Osteocyte (in vitro differentiated cells): ENCODE measurements around the gene RPA1. TPM values are rescaled to one million over a fixed set of nuclear protein-coding genes. Genes with fewer than 3 reads are reported as not detected.

Source experiments
- DNase-seq: peaks from one replicate; pipeline ENCODE4 v3.0.0; 2021; ENCODE audit warnings: mixed read lengths; ENCODE audit not compliant: unreplicated experiment; ENCODE audit errors: extremely low spot score
- H3K27ac Mint-ChIP-seq: one replicate; pipeline ENCODE4 v1.8.0; 2021; ENCODE audit warnings: mild to moderate bottlenecking, mixed read lengths; ENCODE audit not compliant: unreplicated experiment
- H3K27me3 Mint-ChIP-seq: one replicate; pipeline ENCODE4 v1.8.0; 2021; ENCODE audit warnings: mixed read lengths; ENCODE audit not compliant: unreplicated experiment
- H3K36me3 Mint-ChIP-seq: one replicate; pipeline ENCODE4 v1.8.0; 2021; ENCODE audit warnings: mixed read lengths; ENCODE audit not compliant: unreplicated experiment
- H3K4me1 Mint-ChIP-seq: one replicate; pipeline ENCODE4 v1.8.0; 2021; ENCODE audit warnings: mixed read lengths; ENCODE audit not compliant: unreplicated experiment
- H3K4me3 Mint-ChIP-seq: one replicate; pipeline ENCODE4 v1.8.0; 2021; ENCODE audit warnings: mild to moderate bottlenecking, moderate library complexity, mixed read lengths; ENCODE audit not compliant: unreplicated experiment
- H3K9me3 Mint-ChIP-seq: one replicate; pipeline ENCODE4 v1.8.0; 2021; ENCODE audit warnings: mixed read lengths; ENCODE audit not compliant: unreplicated experiment
- total RNA-seq: library from RNA; stranded (reverse); gene quantifications from 2 replicates; pipeline ENCODE4 v1.2.1, GENCODE V29; 2021
- TF ChIP-seq, protein P1 (sequence below): fragments of 200-600 bp; sonication (generic); IDR thresholded peaks from 2 replicates; pipeline ENCODE4 v1.5.0; 2021; ENCODE audit warnings: antibody characterized with exemption, mild to moderate bottlenecking, moderate library complexity

The RPA1 gene
- total RNA-seq, 1 donor from 2014 or later, result 75.3 TPM

DNA sequence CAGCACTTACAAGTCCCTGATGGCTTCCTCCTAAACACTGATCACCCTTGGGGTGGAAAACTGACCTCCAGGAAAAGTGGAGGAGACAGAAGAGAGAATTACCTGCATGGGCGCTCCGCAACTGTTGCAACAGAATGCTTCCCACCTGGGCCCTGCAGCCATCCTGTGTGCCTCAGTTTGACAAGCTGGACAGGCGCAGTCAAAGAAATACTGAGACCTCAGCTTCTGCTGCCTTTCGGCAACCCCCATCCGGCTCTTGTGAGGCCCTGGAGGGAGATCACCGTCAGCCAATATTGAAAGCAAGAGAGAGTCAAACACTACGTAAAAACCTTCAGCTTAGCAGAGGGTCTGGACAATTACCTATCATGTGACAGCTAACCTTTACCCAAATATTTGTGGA lies 43.1 kb upstream of the RPA1 start:
- peaks cover 30% of the 10 kb centered on the region for H3K36me3 Mint-ChIP-seq
- H3K4me3 Mint-ChIP-seq, result no peak overlapping the region
- no peaks in the 10 kb centered on the region for H3K27me3 Mint-ChIP-seq
- peaks cover 48% of the 10 kb centered on the region for H3K4me1 Mint-ChIP-seq
- no peak for DNase-seq
- H3K9me3 Mint-ChIP-seq, result no peaks in the 10 kb centered on the region
- TF ChIP-seq, protein P1, sequence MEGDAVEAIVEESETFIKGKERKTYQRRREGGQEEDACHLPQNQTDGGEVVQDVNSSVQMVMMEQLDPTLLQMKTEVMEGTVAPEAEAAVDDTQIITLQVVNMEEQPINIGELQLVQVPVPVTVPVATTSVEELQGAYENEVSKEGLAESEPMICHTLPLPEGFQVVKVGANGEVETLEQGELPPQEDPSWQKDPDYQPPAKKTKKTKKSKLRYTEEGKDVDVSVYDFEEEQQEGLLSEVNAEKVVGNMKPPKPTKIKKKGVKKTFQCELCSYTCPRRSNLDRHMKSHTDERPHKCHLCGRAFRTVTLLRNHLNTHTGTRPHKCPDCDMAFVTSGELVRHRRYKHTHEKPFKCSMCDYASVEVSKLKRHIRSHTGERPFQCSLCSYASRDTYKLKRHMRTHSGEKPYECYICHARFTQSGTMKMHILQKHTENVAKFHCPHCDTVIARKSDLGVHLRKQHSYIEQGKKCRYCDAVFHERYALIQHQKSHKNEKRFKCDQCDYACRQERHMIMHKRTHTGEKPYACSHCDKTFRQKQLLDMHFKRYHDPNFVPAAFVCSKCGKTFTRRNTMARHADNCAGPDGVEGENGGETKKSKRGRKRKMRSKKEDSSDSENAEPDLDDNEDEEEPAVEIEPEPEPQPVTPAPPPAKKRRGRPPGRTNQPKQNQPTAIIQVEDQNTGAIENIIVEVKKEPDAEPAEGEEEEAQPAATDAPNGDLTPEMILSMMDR, result no peak
- H3K27ac Mint-ChIP-seq, result peak overlapping the region; percentile 87

DNA sequence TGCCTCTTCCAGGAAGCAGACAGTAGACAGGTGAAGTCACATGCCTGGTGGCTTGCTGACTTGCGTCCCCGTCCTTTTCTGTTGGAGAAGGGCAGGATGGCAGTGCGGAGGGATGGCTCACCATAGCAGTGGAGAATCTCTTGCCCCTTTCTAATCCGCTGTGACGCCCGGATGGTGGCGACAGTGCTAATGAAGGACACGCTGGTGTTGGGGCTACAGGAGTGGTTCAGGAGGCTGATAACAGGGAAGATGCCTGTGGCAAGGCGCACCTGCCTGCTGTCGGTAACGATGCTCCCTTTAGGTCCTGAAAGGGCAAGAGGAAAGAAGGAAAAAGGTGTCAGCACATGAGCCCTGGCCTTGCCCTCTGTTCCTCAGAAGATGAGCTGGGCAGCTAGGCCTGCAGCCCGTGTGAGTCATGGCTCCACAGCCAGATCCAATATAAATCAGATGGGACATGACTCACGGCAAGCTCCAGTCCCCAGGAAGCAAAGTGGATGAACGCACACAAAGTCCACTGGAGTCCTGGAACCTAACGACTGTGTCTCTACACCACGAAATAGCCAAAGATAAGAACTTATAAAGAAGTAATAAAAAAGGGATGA lies 42.4 kb upstream of the RPA1 start:
- peaks cover 44% of the 10 kb centered on the region for H3K4me1 Mint-ChIP-seq
- peak overlapping the region; percentile 87 for H3K27ac Mint-ChIP-seq
- H3K9me3 Mint-ChIP-seq, result no peaks in the 10 kb centered on the region
- H3K36me3 Mint-ChIP-seq, result peaks cover 24% of the 10 kb centered on the region
- peak; percentile 86 for DNase-seq
- no peak overlapping the region for H3K4me3 Mint-ChIP-seq
- H3K27me3 Mint-ChIP-seq, result no peaks in the 10 kb centered on the region
- TF ChIP-seq, protein P1, result no peak

DNA sequence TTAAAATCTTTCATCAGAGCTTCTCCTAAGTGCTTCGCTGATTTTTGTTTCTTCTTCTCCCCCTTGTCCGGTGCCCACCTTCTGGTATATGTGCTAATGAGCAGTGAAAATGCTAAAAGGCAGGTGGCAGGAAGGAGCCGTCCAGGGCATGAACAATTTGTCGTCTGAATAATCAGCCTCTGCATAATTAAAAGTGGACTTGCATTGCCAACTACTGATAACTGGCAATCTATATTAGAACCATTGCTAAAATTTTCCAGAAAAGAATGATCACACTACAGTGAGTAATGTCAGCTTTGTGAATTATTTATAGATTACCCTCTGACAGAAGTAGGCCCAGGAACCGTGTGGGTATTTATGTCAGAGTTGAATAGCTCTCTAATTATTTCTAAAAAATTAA lies 39.9 kb upstream of the RPA1 start:
- no peaks in the 10 kb centered on the region for H3K27me3 Mint-ChIP-seq
- H3K27ac Mint-ChIP-seq, result no peak overlapping the region
- no peaks in the 10 kb centered on the region for H3K9me3 Mint-ChIP-seq
- TF ChIP-seq, protein P1, result no peak
- H3K4me3 Mint-ChIP-seq, result no peak overlapping the region
- peaks cover 11% of the 10 kb centered on the region for H3K36me3 Mint-ChIP-seq
- H3K4me1 Mint-ChIP-seq, result peaks cover 32% of the 10 kb centered on the region
- DNase-seq, result no peak

DNA sequence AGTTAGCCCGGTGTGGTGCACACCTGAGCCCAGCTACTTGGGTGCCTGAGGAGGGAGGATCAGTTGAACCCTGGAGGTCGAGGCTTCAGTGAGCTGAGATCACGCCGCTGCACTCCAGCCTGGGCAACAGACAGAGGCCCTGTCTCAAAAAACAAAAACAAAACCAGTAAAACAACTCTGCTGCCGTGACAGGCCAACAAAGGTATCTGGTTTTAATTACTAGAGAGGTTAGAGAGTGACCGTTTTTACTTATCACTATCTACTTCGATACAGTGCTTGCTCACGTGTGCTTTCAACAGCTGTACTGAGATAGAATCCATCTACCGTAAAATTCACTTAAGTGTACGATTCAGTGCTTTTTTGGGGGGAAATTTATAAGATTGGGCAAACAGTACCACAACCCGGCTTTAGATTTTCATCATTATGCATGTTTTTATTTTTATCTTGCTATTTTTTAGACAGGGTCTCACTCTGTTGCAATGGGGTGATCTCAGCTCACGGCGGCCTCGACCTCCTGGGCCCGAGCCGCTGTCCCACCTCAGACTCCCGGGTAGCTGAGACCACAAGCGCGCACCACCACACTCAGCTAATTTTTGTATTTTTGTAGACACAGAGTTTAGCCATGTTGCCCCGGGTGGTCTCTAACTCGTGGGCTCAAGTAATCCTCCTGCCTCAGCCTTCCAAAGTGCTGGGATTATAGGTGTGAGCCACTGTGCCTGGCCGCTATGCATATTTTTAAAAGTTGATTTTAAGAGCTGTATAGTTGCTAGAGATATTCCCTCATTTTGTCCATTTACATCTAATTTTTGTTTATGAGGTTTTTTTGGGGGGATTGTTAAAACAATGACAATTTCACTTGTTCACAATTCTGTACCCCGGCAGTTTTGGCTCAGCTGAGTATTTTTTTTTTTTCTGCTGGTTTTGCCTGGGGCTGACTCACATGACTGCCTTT lies 37.0 kb upstream of the RPA1 start:
- H3K36me3 Mint-ChIP-seq, result peaks cover 5% of the 10 kb centered on the region
- no peak for DNase-seq
- TF ChIP-seq, protein P1, result no peak
- no peak overlapping the region for H3K4me3 Mint-ChIP-seq
- no peak overlapping the region for H3K27ac Mint-ChIP-seq
- H3K9me3 Mint-ChIP-seq, result no peaks in the 10 kb centered on the region
- peaks cover 22% of the 10 kb centered on the region for H3K4me1 Mint-ChIP-seq
- H3K27me3 Mint-ChIP-seq, result no peaks in the 10 kb centered on the region

DNA sequence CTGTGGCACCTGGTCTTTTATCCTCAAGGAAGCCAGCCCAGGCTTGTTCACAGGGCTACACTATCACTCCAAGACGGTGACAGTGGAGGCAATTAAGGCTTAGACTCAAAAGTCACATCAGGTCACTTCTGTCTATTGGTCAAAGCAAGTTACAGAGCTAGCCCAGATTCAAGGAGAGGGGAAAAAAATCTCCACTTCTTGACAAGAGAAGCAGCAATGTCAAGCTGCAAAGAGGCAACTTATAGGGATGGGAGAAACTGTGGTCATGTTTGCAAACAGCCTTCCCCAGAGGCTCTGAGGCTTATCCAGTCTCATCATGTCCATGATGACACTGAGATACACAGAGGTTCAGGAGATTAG lies 36.4 kb upstream of the RPA1 start:
- Mint-ChIP-seq H3K27me3 (no peaks in the 10 kb centered on the region), H3K4me1 (peaks cover 19% of the 10 kb centered on the region), H3K4me3 (no peak overlapping the region), H3K9me3 (no peaks in the 10 kb centered on the region), H3K36me3 (peaks cover 5% of the 10 kb centered on the region), H3K27ac (no peak overlapping the region)
- DNase-seq, result no peak
- TF ChIP-seq, protein P1, result no peak
